ENCODE results near the gene SV2C.
"Not testable (repeated sequence)": the region's sequence is repeated elsewhere in the genome, so short reads cannot be mapped to it uniquely, and the experiment has no call there.

Gene SV2C, protein sequence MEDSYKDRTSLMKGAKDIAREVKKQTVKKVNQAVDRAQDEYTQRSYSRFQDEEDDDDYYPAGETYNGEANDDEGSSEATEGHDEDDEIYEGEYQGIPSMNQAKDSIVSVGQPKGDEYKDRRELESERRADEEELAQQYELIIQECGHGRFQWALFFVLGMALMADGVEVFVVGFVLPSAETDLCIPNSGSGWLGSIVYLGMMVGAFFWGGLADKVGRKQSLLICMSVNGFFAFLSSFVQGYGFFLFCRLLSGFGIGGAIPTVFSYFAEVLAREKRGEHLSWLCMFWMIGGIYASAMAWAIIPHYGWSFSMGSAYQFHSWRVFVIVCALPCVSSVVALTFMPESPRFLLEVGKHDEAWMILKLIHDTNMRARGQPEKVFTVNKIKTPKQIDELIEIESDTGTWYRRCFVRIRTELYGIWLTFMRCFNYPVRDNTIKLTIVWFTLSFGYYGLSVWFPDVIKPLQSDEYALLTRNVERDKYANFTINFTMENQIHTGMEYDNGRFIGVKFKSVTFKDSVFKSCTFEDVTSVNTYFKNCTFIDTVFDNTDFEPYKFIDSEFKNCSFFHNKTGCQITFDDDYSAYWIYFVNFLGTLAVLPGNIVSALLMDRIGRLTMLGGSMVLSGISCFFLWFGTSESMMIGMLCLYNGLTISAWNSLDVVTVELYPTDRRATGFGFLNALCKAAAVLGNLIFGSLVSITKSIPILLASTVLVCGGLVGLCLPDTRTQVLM

DNA sequence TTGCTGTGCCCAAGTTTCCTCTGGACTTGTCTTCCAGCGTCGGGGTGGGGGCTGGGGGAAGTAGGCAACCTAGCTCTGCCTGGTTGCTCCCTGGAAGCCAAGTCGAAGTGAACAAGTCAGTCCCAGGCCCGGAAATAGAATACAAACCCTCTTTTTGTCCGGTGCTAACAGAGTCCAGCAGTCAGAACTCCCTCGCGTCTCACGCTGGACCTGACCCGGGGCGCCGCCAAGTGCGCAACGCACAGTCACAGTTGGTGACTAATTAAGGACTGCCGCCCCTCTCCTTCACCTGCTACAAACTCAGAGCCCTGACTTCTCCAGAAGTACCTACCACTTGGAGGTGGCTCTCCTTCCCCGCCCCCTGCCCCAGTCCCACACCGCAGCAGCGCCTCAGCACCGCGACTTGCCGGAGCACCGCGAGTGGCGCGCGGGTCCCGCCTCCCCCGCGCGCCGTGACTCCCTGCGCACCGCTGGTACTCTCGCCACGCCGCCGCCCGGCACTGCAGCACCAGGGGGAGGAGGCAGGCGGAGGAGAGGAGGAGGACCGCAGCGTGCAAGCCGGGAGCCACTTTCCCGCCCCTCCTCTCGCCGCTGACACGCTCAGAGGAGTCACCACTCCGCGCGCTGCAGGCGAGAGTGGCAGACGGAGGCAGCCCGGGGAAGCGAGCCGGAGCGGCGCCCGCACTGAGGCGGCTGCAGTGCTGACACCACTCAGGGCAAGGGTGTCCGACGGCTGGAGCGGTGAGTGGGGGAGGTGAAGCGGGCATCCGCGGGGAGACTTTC lies at the start of gene SV2C:
Gene SV2C, plus strand, starts transcription at position 612 of the 783 bp plus-strand sequence. CDS start 48,368 bp downstream, outside the sequence.
- no peak for DNase-seq

- DNase-seq, result not testable (repeated sequence)
These were observed 45.4 kb upstream of the SV2C start for GRCh38 chr5:76037736-76038151.

DNA sequence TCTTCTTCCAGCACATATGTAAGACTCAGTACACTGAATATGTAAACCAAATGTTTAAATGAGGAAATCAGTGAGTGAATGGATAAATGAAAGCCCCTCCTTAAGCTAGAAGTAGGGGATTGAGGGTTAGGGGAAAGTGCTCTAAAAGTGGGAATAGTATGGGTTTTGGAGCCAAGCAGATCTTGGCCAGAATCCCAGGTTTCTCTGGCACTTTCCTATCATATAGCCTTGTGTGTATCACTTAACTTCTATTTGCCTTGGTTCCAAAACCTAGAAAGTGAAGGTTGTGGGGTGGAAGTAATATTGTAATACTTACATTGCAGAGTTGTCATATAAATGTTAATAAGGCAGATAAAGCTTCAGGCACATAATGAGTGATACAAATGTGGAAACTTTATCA lies 45.0 kb upstream of the SV2C start:
- DNase-seq, result no peak

- no peak for DNase-seq
These were observed 42.4 kb upstream of the SV2C start for GRCh38 chr5:76040806-76041205.

GRCh38 chr5:76041863-76042262 lies 41.3 kb upstream of the SV2C start:
- DNase-seq, result no peak

DNA sequence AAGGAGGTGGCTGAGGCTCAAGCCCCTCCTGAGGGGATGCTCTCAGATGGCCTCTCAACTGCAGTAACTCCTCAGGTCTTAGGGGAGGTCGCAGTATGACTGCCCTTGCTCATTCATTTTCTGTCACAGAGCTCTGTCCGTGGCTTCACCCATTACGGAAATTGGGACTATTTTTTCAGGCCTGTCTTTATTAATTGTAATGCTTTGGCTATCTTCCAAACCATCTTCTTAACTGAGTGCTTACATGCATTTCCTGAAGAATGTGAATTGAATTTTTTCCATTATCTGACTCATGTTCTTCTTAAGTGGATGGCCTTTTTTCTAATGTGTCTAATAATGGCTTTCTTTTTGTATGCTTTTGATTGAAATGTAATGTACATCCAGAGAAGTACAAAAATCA lies 36.4 kb upstream of the SV2C start:
- no peak for DNase-seq

DNA sequence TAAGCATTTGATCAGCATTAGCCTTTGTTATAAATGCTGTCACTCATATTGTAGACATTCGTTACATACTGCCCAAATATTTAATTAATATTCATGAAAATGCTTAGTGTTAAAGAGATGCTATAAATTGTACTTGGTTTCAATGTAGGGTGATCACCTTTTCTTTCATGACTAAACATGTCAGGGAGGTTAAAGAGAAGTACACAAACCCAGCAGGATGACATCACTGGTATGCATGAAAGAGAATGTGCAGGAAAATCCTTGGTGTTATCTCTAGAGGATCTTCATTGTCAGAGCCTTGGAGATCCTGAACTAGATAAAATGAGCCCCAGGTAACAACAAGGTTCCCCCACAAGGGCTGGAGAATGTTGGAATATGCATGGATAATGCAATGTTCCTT lies 33.0 kb upstream of the SV2C start:
- DNase-seq, result no peak

- no peak for DNase-seq
These were observed 20.6 kb upstream of the SV2C start for GRCh38 chr5:76062502-76063041.

GRCh38 chr5:76065258-76065657 lies 17.9 kb upstream of the SV2C start:
- no peak for DNase-seq

DNA sequence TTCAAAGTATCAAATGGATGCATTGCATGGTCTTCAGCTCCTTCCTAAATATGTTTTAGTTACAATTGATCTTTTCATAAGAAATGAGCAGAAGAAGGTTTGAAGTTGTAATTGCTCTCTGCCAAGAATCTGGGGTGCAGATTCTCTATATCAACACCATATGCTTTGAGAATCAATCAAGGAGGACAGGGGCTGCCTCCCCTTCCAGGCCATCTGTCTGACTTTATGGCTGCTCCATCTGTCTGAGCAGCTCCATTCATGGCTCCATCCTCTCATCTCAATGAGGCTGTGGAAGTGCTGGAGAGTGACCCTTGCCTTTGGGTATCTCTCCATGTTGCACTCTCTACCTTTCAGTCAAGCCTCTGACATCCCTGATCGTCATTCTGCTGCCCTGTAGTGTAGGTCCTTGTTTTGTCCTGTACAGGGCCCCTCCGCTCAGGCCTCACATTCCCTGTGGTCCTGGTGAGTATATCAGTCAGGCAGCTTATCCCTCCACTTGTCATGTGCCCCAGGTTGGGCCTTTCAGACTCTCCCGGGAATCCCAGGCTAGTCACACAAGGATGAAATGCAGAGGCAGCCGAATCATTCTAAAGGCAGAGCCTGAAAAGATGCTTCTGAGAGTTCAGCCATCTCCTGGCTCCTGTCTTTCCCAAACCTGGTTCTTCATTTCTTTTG lies 14.0 kb upstream of the SV2C start:
- DNase-seq, result no peak

- no peak for DNase-seq
These were observed 8.6 kb upstream of the SV2C start for GRCh38 chr5:76074487-76075065.

- no peak for DNase-seq
These were observed 1.1 kb upstream of the SV2C start for GRCh38 chr5:76081811-76082771.

- no peak for DNase-seq
These were observed 642 bp downstream of the SV2C start for GRCh38 chr5:76083555-76084495.

DNA sequence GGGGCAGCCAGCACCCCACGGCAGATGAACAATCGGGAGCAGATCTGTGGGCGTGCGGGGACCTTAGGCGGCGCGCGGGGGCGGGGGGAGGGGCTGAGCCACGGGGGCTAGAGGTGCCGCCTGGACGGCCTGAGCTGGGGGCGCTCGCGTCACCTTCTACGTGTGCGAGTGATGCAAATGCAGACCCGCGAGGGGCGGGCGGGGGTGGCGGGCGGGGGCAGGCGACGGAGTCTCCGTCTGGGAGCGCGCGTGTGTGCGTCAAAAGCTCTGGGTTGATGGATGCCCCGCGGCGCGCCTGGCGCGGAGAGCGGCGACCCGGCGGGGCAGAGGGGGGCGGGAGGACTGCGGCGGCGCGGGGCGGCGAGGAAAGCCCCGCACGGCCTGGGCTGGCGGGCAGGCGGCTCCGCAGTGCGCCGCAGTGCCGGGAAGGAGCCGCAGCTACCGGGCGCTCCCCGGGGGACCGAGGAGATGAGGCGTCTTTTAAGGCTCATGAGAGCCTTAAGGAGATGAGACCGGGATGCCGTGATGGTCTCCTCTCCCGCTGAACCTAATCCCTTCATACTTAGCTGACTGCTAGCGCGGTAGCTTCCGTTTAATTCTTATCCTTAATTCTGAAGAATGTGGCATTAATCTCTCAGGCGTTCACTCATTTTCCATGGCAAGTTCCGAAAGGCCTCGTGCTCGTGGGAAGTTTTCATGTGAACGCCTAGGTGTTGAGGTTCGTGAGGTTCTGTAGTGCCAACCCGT lies 1.5 kb downstream of the SV2C start:
- DNase-seq, result no peak

DNA sequence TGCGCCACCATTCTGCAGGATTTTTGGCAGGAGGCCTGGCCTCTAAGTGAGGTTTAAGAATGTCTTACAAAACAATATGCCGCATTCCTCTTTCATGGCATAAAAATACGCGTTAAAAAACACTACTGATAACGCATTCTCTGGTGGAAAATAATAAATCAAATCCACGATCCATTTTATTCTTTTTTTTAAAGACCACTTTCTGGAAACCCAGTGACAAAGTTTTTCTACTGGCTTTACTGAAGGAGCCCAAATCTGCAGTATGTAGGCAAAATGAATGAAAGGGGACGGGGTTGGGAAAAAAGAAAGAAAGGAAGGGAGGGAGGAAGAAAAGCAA lies 2.0 kb downstream of the SV2C start:
- DNase-seq, result no peak

DNA sequence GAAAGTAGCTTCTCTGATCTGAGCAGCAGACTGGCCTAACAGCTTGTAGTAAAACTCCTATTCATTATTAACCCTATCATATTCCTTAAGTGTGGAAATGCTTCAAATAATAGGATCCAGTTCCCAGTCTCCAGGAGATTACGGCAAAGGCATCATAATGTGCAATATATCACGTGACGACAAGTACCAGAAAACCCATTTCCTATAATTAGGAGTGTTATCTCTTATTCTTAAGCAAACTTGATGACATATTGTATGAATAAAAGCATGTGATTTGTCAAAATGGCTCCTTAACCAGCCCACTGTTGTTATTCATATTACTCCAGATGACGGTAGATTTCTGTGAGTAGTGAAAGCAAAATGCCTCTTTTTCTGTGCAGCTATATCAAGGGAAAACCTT lies 2.9 kb downstream of the SV2C start:
- no peak for DNase-seq

DNA sequence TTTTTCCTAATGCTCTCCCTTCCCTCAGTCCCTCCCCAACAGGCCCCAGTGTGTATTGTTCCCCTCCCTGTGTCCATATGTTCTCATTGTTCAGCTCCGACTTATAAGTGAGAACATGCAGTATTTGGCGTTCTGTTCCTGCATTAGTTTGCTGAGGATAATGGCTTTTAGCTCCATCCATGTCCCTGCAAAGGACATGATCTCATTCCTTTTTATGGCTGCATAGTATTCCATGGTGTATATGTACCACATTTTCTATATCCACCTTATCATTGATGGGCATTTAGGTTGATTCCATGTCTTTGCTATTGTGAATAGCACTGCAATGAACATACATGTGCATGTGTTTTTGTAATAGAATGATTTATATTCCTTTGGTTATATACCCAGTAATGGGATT lies 6.0 kb downstream of the SV2C start:
- not testable (repeated sequence) for DNase-seq

DNA sequence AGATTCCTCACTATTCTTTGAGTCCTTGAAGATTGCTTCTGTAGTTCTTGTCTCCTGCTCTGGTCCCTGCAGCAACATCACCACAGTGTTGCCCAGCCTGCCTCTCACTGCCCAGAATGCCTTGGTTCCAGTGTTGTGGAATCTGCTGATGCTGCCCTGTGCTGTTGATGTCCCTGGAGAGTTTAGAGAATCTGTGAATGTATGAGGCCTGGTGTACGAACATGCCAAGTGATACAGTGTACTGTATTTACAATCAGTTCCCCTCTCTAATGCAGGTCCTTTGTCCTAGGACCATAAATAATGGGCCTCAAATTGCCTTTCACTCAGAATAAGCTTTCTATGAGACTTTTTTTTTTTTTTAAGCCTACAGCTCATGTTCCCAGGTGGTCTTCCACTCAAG lies 8.2 kb downstream of the SV2C start:
- no peak for DNase-seq

DNA sequence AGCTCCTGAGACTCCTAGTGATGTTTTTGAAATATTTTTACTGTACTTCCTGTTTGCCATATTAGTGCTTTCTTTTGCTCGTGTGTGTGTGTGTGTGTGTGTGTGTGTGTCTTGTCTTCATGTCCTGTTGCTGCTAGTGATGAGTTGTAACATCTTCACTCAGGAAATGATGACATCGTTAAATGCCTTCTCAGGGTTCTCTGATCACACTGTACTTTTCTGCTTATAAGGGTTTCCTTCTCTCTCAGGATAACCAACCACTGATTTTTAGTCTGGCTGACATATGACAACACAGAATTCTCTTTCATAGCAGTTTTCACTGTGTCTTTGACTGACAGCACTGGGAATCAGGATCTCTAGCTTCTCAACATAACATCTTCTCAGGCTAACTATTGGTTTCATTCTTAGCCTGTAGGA lies 16.1 kb downstream of the SV2C start:
- DNase-seq, result no peak

Measured in femur (tissue), 1 donor.